SK-N-SH treated with all-trans-retinoic acid at 6 μM for 48 hours (cell line): Measurements from ENCODE around the gene THAP7.

ENCODE experiments used
- ARNTL ChIP-seq: fragments of 450-650 bp; formaldehyde crosslinking; IDR thresholded peaks from 2 replicates; pipeline ENCODE4 v1.5.0; 2020; ENCODE audit warnings: low read depth, mild to moderate bottlenecking, moderate library complexity, borderline replicate concordance
- CSRNP3 ChIP-seq: fragments of 250-450 bp; sonication (Bioruptor Pico); IDR thresholded peaks from 2 replicates; pipeline ENCODE4 v1.5.1; 2021; ENCODE audit warnings: mild to moderate bottlenecking, moderate library complexity
- PATZ1 ChIP-seq: fragments of 250-450 bp; sonication (Bioruptor Pico); IDR thresholded peaks from 2 replicates; pipeline ENCODE4 v1.8.0; 2020; ENCODE audit warnings: mild to moderate bottlenecking, moderate library complexity, borderline replicate concordance
- TOX ChIP-seq: fragments of 250-450 bp; sonication (Bioruptor Pico); IDR thresholded peaks from 2 replicates; pipeline ENCODE4 v1.8.0; 2021; ENCODE audit warnings: mild to moderate bottlenecking, moderate library complexity, borderline replicate concordance
- TSHZ2 ChIP-seq: fragments of 250-450 bp; sonication (Bioruptor Pico); IDR thresholded peaks from 2 replicates; pipeline ENCODE4 v1.5.0; 2020; ENCODE audit warnings: mild to moderate bottlenecking, moderate library complexity
- ZC3H10 ChIP-seq: fragments of 250-450 bp; sonication (Bioruptor Pico); IDR thresholded peaks from 2 replicates; pipeline ENCODE4 v1.5.1; 2021; ENCODE audit warnings: mild to moderate bottlenecking, moderate library complexity
- ZFP30 ChIP-seq: fragments of 450-650 bp; formaldehyde crosslinking; IDR thresholded peaks from 2 replicates; pipeline ENCODE4 v1.5.0; 2022; ENCODE audit warnings: mild to moderate bottlenecking, moderate library complexity
- ZNF8 ChIP-seq: fragments of 450-650 bp; formaldehyde crosslinking; IDR thresholded peaks from 2 replicates; pipeline ENCODE4 v1.5.0; 2020; ENCODE audit warnings: mild to moderate bottlenecking, moderate library complexity

GRCh38 chr22:20951151-20951931, 50.6 kb downstream of the THAP7 start:
- no peak for TF ChIP-seq PATZ1 (CRISPR knock-in tag)
- TF ChIP-seq TSHZ2 = no peak
- TF ChIP-seq CSRNP3 (CRISPR knock-in tag) = no peak
- no peak for TF ChIP-seq ZC3H10 (CRISPR knock-in tag)
- TF ChIP-seq ARNTL = no peak
- TF ChIP-seq ZFP30 = no peak
- no peak for TF ChIP-seq ZNF8 (CRISPR knock-in tag)
- TF ChIP-seq TOX (CRISPR knock-in tag) = no peak
